Measurements from ENCODE around the gene CEP20. TPM values are rescaled to one million over a fixed set of nuclear protein-coding genes. Genes with fewer than 3 reads are reported as not detected.

The CEP20 gene
- total RNA-seq, 4 donors from 2014 or later = 34.1 to 66.9 (median 49.6) TPM

- Histone ChIP-seq H3K9me3 (no peaks in the 10 kb centered on the region), H3K27ac (peak overlapping the region; percentile 78 to 92 (median 83)), H3K36me3 (peaks cover 0 to 77% of the 10 kb centered on the region in 2 donors), H3K4me1 (peaks cover 5 to 100% (median 6%) of the 10 kb centered on the region in 3 donors), H3K27me3 (no peaks in the 10 kb centered on the region), H3K4me3 (peak overlapping the region in 1 of 2 donors; percentile 25)
- TF ChIP-seq POLR2AphosphoS5 (IDR thresholded peaks at IDR 0.05) = peak; percentile 45
- TF ChIP-seq, protein P1, sequence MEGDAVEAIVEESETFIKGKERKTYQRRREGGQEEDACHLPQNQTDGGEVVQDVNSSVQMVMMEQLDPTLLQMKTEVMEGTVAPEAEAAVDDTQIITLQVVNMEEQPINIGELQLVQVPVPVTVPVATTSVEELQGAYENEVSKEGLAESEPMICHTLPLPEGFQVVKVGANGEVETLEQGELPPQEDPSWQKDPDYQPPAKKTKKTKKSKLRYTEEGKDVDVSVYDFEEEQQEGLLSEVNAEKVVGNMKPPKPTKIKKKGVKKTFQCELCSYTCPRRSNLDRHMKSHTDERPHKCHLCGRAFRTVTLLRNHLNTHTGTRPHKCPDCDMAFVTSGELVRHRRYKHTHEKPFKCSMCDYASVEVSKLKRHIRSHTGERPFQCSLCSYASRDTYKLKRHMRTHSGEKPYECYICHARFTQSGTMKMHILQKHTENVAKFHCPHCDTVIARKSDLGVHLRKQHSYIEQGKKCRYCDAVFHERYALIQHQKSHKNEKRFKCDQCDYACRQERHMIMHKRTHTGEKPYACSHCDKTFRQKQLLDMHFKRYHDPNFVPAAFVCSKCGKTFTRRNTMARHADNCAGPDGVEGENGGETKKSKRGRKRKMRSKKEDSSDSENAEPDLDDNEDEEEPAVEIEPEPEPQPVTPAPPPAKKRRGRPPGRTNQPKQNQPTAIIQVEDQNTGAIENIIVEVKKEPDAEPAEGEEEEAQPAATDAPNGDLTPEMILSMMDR (IDR thresholded peaks at IDR 0.05) = no peak
- TF ChIP-seq EP300 (IDR thresholded peaks at IDR 0.05) = no peak
- no peak for TF ChIP-seq POLR2A (IDR thresholded peaks at IDR 0.05)
- WGBS, 2 donors (ENCODE audit: low coverage in 1 of 2) = 15 to 22% methylated on average over 2 of the region's 2 CpGs
- ATAC-seq = no peak
Observed at GRCh38 chr16:15835136-15835878, 53.1 kb downstream of the CEP20 start.

DNA sequence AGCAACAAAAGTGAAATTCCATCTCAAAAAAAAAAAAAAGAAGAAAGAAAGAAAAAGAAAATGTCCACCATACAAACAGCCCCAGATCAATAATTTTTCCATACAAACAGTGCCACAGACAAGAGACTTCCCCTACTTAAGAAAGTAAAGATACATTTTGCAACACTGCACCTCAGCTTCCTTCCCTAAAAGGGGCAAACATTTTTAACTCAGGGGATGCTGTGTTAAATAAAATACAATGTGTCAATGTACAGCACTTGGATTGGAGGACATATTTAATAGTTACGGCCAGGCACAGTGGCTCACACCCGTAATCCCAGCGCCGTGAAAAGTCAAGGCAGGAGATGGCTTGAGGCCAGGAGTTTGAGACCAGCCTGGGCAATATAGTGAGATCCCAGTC lies 53.9 kb downstream of the CEP20 start:
- Histone ChIP-seq H3K9me3 (no peaks in the 10 kb centered on the region), H3K4me1 (peaks cover 6 to 100% (median 8%) of the 10 kb centered on the region in 3 donors), H3K27ac (peak overlapping the region; percentile 78 to 92 (median 83)), H3K36me3 (peaks cover 0 to 74% of the 10 kb centered on the region in 2 donors), H3K27me3 (no peaks in the 10 kb centered on the region), H3K4me3 (peak overlapping the region in 1 of 2 donors; percentile 25)
- no peak for TF ChIP-seq EP300 (IDR thresholded peaks at IDR 0.05)
- TF ChIP-seq, protein P1 (IDR thresholded peaks at IDR 0.05) = no peak
- no peak for TF ChIP-seq POLR2AphosphoS5 (IDR thresholded peaks at IDR 0.05)
- TF ChIP-seq POLR2A (IDR thresholded peaks at IDR 0.05) = no peak
- WGBS, 2 donors (ENCODE audit: low coverage in 1 of 2) = 28 to 34% methylated on average over 4 of the region's 4 CpGs
- ATAC-seq = no peak

DNA sequence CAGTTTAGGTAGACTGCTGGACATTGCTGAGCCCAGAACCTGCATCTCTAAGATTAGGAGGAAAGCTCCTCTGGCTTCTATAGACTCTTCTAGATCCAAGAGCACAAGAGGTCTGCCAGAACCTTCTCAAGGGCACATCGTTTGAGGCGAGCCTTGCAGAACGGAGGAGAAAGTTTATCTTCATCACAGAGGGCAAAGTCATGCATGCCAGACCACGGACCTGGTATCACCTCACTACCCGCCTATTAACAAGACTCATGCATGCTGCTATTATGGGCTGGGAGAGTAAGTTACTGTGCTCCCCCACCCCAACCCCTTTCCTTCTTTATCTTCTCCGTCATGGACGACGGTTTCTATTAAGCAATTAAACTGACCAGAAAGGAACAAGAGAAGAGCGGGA lies 54.9 kb downstream of the CEP20 start:
- no peaks in the 10 kb centered on the region for H3K9me3 ChIP-seq
- ATAC-seq = no peak
- no peaks in the 10 kb centered on the region for H3K27me3 ChIP-seq
- 30% methylated on average over 7 to 9 of the region's 9 CpGs for WGBS, 2 donors (ENCODE audit: low coverage in 1 of 2)
- H3K4me1 ChIP-seq = peaks cover 6 to 100% (median 8%) of the 10 kb centered on the region in 3 donors
- H3K4me3 ChIP-seq = peak overlapping the region in 1 of 2 donors; percentile 25
- TF ChIP-seq POLR2AphosphoS5 (IDR thresholded peaks at IDR 0.05) (peak; percentile 27), POLR2A (IDR thresholded peaks at IDR 0.05) (no peak), EP300 (IDR thresholded peaks at IDR 0.05) (no peak)
- TF ChIP-seq, protein P1 (IDR thresholded peaks at IDR 0.05) = no peak
- H3K27ac ChIP-seq = peak overlapping the region; percentile 78 to 92 (median 83)
- peaks cover 0 to 72% of the 10 kb centered on the region in 2 donors for H3K36me3 ChIP-seq

DNA sequence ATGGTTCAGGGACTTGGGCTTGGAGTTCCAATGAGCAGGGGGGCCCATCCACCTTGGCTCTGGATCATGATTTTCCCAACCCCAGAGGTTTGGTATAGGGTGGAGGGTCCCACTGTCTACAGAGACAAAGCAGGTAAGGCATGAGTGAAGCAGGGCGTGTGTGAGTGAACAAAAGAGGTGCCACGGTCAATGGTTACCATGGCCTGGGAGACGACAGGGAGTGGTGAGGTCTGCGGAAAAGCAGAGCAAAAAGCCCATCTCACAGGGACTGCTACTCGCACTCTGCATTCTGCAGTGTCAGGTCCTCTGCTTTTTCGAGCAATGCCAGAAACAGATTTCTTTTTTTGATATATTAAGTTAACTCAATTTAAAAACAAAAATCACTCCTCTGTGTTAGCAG lies 56.2 kb downstream of the CEP20 start:
- H3K4me3 ChIP-seq = peak overlapping the region in 1 of 2 donors; percentile 10
- no peak for ATAC-seq
- WGBS, 2 donors (ENCODE audit: low coverage in 1 of 2) = 15 to 50% methylated on average over 2 to 6 of the region's 6 CpGs
- H3K4me1 ChIP-seq = peaks cover 6 to 100% (median 8%) of the 10 kb centered on the region in 3 donors
- H3K36me3 ChIP-seq = peaks cover 0 to 70% of the 10 kb centered on the region in 2 donors
- no peaks in the 10 kb centered on the region for H3K9me3 ChIP-seq
- no peaks in the 10 kb centered on the region for H3K27me3 ChIP-seq
- peak overlapping the region; percentile 78 to 92 (median 86) for H3K27ac ChIP-seq
- TF ChIP-seq POLR2AphosphoS5 (IDR thresholded peaks at IDR 0.05) (peak; percentile 2), POLR2A (IDR thresholded peaks at IDR 0.05) (no peak)

GRCh38 chr16:15830832-15831451 lies 57.5 kb downstream of the CEP20 start:
- Histone ChIP-seq H3K27me3 (no peaks in the 10 kb centered on the region), H3K27ac (peak overlapping the region; percentile 78 to 92 (median 86)), H3K9me3 (no peaks in the 10 kb centered on the region), H3K4me3 (no peak overlapping the region), H3K36me3 (peaks cover 0 to 70% of the 10 kb centered on the region in 2 donors), H3K4me1 (peaks cover 3 to 100% (median 6%) of the 10 kb centered on the region in 3 donors)
- no peak for ATAC-seq
- 21 to 51% methylated on average over 3 to 5 of the region's 6 CpGs for WGBS, 2 donors (ENCODE audit: low coverage in 1 of 2)
- TF ChIP-seq POLR2AphosphoS5 (IDR thresholded peaks at IDR 0.05) (no peak), POLR2A (IDR thresholded peaks at IDR 0.05) (no peak), EP300 (IDR thresholded peaks at IDR 0.05) (no peak)
- TF ChIP-seq, protein P1 (IDR thresholded peaks at IDR 0.05) = no peak

Measured in gastroesophageal sphincter (tissue), 4 donors.